ENCODE results near the gene CEMP1. TPM values are rescaled to one million over a fixed set of nuclear protein-coding genes. Genes with fewer than 3 reads are reported as not detected.

The CEMP1 gene
- 1.1 TPM for total RNA-seq

GRCh38 chr16:2531371-2531695 lies at the start of gene CEMP1:
Gene CEMP1 (minus strand): TSS chr16:2531408. CDS start chr16:2531073, 335 bp downstream.

GRCh38 chr16:2537451-2538379 lies 6.5 kb upstream of the CEMP1 start, which contains the start of gene PDPK1:
Gene PDPK1 (plus strand): TSS chr16:2538021. CDS start chr16:2538113, 92 bp downstream.

GRCh38 chr16:2520097-2520783 lies 11.0 kb downstream of the CEMP1 start, which contains the start of gene AMDHD2:
Gene AMDHD2 (plus strand): TSS chr16:2520371. CDS start chr16:2520459, 88 bp downstream.

GRCh38 chr16:2513405-2514332 lies 17.5 kb downstream of the CEMP1 start, which contains the start of gene ATP6V0C:
Gene ATP6V0C (plus strand): TSS chr16:2513952. CDS start chr16:2514104, 152 bp downstream.

Small RNA genes within 50 kb of the gene (small RNA-seq; reads per million reads assigned to genes)
- gene AC093525.1 (ENCODE audit: low replicate concordance): not detected
- gene MIR3178 (ENCODE audit: low replicate concordance): 0.09 reads per million

Other genes starting within 250 kb of the CEMP1 start
- gene ABCA3, start 190.7 kb downstream of the CEMP1 start, total RNA-seq: 7.3 TPM
- 10.5 TPM for gene CCNF, start 102.0 kb downstream of the CEMP1 start, total RNA-seq
- 10.8 TPM for gene TEDC2, start 71.3 kb downstream of the CEMP1 start, total RNA-seq
- gene NTN3, start 60.1 kb downstream of the CEMP1 start, total RNA-seq: 13.0 TPM
- 24.3 TPM for gene TBC1D24, start 56.3 kb downstream of the CEMP1 start, total RNA-seq
- gene ATP6V0C, start 17.5 kb downstream of the CEMP1 start, total RNA-seq: 46.2 TPM
- gene AMDHD2, start 11.0 kb downstream of the CEMP1 start, total RNA-seq: 50.0 TPM
- 31.5 TPM for gene PDPK1, start 6.6 kb upstream of the CEMP1 start, total RNA-seq
- 19.6 TPM for gene KCTD5, start 151.1 kb upstream of the CEMP1 start, total RNA-seq
- 0.47 TPM for gene PRSS27, start 188.8 kb upstream of the CEMP1 start, total RNA-seq
- gene SRRM2, start 221.2 kb upstream of the CEMP1 start, total RNA-seq: 260 TPM
- gene ELOB, start 245.9 kb upstream of the CEMP1 start, total RNA-seq: 166 TPM

All from metanephros (tissue), 2 donors.